HUDEP-2 (cell line): ENCODE results near the gene EIF4E1B.

ENCODE experiments used
- DNase-seq, 76 experiments: peaks; one replicate each; lab custom pipeline; 2025; ENCODE audit not compliant: unreplicated experiment in 76 of 76; lab: John Stamatoyannopoulos, UW

The EIF4E1B gene

GRCh38 chr5:176679365-176680225, 49.1 kb downstream of the EIF4E1B start:
- no peak for DNase-seq

- no peak for DNase-seq
Measured at GRCh38 chr5:176680226-176680563, 49.7 kb downstream of the EIF4E1B start.

DNA sequence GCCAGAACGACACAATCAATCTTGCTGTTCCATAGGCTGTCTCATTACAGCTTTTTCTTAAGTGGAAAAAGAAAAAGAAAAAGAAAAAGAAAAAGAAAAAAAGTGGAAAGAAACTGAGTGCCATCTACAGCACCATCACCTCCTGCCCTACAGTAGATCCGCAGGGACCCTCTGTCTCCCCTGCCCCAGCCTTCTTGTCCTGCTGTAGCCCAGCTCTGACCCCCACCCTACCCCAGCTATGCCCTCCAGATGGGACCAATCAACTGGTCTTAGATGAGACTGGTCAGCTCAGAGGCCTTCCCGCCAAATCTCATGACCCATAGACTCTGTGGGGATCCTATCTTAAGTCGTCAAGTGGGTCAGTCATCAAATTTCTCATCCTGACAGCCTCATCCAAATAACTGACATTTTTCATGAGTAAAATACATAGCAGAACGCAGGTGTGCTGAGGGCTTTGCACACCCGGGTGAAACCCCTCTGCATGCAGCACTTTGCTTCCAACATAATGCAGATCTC, 51.6 kb downstream of the EIF4E1B start:
- DNase-seq, result no peak

DNA sequence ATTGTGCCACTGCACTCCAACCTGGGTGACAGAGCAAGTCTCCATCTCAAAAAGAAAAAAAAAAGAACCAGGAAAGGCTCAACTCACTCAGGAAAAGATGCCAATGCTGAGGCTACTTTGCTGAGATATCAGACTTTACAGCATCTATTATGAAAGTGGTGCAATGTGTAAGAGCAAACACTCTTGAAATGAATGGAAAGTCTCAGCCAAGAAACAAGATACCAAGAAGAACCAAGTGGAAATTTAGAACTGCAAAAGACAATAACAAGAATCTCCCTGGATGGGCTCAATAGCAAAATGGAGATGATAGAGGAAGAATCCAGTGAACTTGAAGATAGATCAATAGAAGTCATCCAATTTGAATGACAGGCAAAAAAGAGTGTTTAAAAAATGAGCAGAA, 54.5 kb downstream of the EIF4E1B start:
- DNase-seq, result no peak

DNA sequence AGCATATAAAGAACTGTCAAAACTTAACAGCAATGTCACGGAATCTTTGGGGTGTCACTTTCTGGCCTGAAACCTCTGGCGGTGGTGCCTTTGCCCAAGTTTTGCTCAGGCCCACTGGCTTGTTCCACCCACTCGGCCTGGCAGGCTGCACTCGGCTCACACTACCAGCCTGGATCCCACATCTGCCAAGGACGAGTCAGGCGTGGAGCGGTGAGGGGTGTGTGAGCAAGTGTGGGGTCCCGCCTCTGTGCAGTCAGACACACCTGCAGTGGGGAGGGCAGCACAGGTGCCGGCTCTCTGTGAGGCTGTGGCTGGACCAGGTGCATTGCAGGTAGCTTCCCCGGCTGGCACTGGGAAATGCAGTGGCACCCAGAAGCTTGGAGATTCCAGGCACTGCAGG, 56.8 kb downstream of the EIF4E1B start:
- no peak for DNase-seq

- DNase-seq, result no peak
Measured at GRCh38 chr5:176687881-176688280, 57.4 kb downstream of the EIF4E1B start.

DNA sequence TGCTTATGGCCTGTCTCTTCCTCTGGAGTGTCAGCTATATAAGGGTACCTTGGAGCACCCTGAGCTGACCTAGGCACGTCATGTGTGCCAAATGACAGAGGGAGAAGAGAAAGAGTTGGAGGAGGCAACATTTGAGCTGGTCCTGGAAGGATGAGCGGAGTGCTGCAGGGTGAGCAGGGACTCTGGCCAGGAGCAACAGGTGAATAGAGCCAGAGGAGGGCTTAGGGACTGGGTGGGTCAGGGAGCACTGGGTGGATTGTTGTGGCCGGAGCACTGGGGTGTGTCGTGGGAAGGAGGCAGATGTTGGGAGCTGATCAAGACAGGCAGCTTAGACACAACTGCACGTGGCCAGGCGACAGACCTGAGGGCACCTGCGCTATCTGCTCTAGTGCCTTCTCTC, 60.4 kb downstream of the EIF4E1B start:
- no peak for DNase-seq

DNA sequence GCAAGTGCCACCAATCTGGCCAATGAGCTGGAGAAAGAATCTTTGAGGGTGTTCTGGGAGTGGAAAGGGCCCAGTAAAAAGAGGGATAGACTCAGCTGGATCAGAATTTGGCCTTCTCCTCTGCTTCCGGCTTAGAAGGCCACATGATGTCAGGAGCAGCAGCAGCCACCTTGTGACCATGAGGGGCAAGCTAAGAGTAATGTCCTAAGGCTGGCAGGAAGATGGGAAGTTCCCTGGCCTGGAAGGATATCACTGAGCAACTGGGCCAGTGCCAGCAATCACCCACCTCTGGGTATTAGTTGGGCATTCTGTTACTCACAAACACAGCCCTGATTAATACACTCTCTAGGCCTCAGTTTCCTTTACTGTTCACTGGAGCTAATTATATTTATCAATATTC, 61.0 kb downstream of the EIF4E1B start:
- DNase-seq, result no peak

DNA sequence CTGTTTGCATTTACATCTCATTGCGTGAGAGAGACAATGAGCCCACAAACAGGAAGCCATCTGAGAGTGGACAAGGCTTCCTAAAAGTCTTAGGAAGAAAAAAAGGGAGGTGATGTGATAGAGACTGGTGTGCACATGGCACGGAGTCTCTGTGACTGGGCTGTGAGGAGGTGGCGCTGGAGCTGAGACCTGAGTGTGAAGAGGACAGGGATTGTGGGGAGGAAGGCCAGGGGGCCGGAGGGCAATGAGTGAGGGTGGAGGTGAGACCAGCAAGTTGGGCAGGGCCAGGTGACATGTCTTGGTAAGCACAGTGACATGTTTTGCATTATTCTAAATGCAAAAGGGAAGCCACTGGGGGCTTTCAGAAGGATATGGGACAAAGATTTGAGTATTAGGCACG, 61.9 kb downstream of the EIF4E1B start:
- DNase-seq, result no peak

GRCh38 chr5:176692839-176693476, 62.5 kb downstream of the EIF4E1B start:
- no peak for DNase-seq

DNA sequence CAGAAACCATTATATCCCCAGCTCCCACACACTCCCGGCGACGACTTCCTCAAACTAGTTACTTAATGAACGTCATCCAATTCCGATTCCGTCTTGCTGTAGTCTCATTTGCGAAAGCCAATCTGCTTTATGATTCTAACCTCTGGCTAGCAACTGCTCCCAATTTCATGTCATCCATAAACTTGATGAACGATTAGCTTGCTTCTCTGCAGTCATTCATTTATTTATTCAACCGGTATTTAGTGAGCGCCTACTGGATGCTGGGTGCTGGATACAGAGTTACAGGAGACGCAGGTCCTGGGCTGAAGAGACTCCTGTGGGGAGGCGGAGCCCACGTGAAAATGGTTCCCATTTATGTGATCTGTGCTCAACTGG, 63.0 kb downstream of the EIF4E1B start:
- no peak for DNase-seq

DNA sequence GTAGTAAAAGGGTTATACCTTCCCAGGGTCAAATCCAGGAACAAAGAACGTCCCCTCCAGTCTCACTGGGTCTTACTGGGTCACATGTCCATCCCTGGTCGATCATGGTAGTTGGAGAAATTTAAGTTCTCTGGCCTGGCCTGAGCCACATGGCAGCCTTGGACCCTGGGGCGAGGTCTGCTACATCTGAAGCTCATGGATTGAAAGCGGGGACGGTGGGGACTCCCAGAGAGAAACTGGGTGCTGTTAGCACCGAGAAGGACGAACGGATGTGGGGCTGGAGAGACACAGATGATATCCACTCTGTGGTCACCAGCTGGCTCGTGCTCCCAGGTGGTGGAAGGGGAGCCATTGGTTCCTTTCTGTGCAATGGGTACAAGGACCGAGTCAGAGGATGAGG, 63.7 kb downstream of the EIF4E1B start:
- no peak for DNase-seq

GRCh38 chr5:176694631-176695030, 64.2 kb downstream of the EIF4E1B start:
- DNase-seq, result no peak

DNA sequence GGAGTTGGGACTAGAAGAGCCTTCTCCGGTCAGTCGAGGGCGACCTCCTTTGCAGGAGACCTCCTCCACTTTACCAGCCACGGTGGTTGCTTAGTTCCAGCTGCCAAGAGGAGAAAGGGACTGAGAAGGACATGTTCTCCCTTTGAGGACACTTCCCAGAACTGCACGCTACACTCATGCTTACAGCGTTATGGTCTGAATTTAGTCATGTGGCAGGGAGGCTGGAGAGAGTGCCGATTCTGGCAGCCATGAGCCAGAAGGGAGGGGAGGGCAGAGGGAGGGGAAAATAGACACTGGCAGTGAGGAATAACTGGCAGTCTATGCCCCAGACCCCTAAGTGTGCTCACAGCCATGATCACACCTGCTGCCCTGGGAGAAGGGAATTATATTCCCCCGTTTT, 64.6 kb downstream of the EIF4E1B start:
- DNase-seq, result no peak
